OCI-LY3 (cell line): ENCODE results near the gene BST1.

ENCODE experiments used
- H2AFZ ChIP-seq: fragments of 200-600, 300-600 bp; shearing (Covaris generic); 2 replicates; pipeline ENCODE4 v1.6.0; 2014; ENCODE audit warnings: antibody characterized with exemption, low read depth, low read length
- H3K27ac ChIP-seq: fragments of 200-600, 300-600 bp; sonication (generic); 2 replicates; pipeline ENCODE4 v1.5.1; 2014; ENCODE audit warnings: mild to moderate bottlenecking, low read length, moderate library complexity, mixed read lengths
- H3K27me3 ChIP-seq: fragments of 200-600, 300-600 bp; sonication (generic); 2 replicates; pipeline ENCODE4 v1.6.1; 2014; ENCODE audit warnings: low read depth, low read length, mixed read lengths
- H3K36me3 ChIP-seq: fragments of 200-600, 300-600 bp; sonication (generic); replicated peaks from 2 replicates; pipeline ENCODE3; 2014; ENCODE audit warnings: low read depth, low read length, mixed read lengths
- H3K4me1 ChIP-seq: fragments of 300-600, 200-600 bp; sonication (generic); 2 replicates; pipeline ENCODE4 v1.6.1; 2014; ENCODE audit warnings: low read length, mixed read lengths
- H3K4me2 ChIP-seq: fragments of 200-600, 300-600 bp; sonication (generic); 2 replicates; pipeline ENCODE4 v1.6.1; 2014; ENCODE audit warnings: low read length, mixed read lengths
- H3K4me3 ChIP-seq: fragments of 300-600, 200-600 bp; sonication (generic); 2 replicates; pipeline ENCODE4 v1.5.1; 2014; ENCODE audit warnings: antibody characterized with exemption, mild to moderate bottlenecking, low read length, moderate library complexity
- H3K79me2 ChIP-seq: fragments of 300-600, 200-600 bp; shearing (Covaris generic); 2 replicates; pipeline ENCODE4 v1.6.1; 2014; ENCODE audit warnings: mild to moderate bottlenecking, low read length, mixed read lengths
- H3K9ac ChIP-seq: fragments of 300-600, 200-600 bp; shearing (Covaris generic); 2 replicates; pipeline ENCODE4 v1.6.0; 2014; ENCODE audit warnings: mild to moderate bottlenecking, low read length, moderate library complexity
- H3K9me3 ChIP-seq: fragments of 200-600, 300-600 bp; shearing (Covaris generic); 2 replicates; pipeline ENCODE4 v1.6.1; 2014; ENCODE audit warnings: low read length, mixed read lengths; ENCODE audit not compliant: insufficient read depth
- H4K20me1 ChIP-seq: fragments of 200-600, 300-600 bp; sonication (generic); 2 replicates; pipeline ENCODE4 v1.6.1; 2016; ENCODE audit warnings: low read length, mixed read lengths; ENCODE audit not compliant: insufficient read depth
- EZH2phosphoT487 ChIP-seq: fragments of 200-600 bp; shearing (Covaris generic); IDR thresholded peaks from 2 replicates; pipeline ENCODE4 v1.6.1; 2018; ENCODE audit warnings: antibody characterized with exemption, mixed run types, low read depth
- TF ChIP-seq, protein P1 (sequence below): fragments of 200-600, 300-600 bp; sonication (generic); IDR thresholded peaks from 2 replicates; pipeline ENCODE4 v1.5.1; 2014; ENCODE audit warnings: antibody characterized with exemption, low read length, low read depth

BST1 gene

GRCh38 chr4:15718959-15719358 is 16.1 kb downstream of the BST1 start:
- Histone ChIP-seq H3K4me2 (no peak overlapping the region), H3K9ac (no peak overlapping the region), H2AFZ (no peak overlapping the region), H3K4me3 (no peak overlapping the region), H3K9me3 (no peaks in the 10 kb centered on the region), H3K36me3 (no peaks in the 10 kb centered on the region), H3K79me2 (no peaks in the 10 kb centered on the region), H3K27me3 (no peaks in the 10 kb centered on the region), H3K4me1 (no peaks in the 10 kb centered on the region), H3K27ac (no peak overlapping the region), H4K20me1 (no peaks in the 10 kb centered on the region)
- TF ChIP-seq, protein P1, sequence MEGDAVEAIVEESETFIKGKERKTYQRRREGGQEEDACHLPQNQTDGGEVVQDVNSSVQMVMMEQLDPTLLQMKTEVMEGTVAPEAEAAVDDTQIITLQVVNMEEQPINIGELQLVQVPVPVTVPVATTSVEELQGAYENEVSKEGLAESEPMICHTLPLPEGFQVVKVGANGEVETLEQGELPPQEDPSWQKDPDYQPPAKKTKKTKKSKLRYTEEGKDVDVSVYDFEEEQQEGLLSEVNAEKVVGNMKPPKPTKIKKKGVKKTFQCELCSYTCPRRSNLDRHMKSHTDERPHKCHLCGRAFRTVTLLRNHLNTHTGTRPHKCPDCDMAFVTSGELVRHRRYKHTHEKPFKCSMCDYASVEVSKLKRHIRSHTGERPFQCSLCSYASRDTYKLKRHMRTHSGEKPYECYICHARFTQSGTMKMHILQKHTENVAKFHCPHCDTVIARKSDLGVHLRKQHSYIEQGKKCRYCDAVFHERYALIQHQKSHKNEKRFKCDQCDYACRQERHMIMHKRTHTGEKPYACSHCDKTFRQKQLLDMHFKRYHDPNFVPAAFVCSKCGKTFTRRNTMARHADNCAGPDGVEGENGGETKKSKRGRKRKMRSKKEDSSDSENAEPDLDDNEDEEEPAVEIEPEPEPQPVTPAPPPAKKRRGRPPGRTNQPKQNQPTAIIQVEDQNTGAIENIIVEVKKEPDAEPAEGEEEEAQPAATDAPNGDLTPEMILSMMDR, result no peak
- TF ChIP-seq EZH2phosphoT487, result no peak

GRCh38 chr4:15719506-15719905 is 16.6 kb downstream of the BST1 start:
- no peak overlapping the region for H3K27ac ChIP-seq
- TF ChIP-seq, protein P1, result no peak
- no peak for TF ChIP-seq EZH2phosphoT487
- no peak overlapping the region for H3K4me3 ChIP-seq
- no peaks in the 10 kb centered on the region for H3K4me1 ChIP-seq
- H3K27me3 ChIP-seq, result no peaks in the 10 kb centered on the region
- no peak overlapping the region for H3K9ac ChIP-seq
- H3K79me2 ChIP-seq, result no peaks in the 10 kb centered on the region
- no peak overlapping the region for H2AFZ ChIP-seq
- H3K9me3 ChIP-seq, result no peaks in the 10 kb centered on the region
- no peak overlapping the region for H3K4me2 ChIP-seq
- no peaks in the 10 kb centered on the region for H3K36me3 ChIP-seq
- no peaks in the 10 kb centered on the region for H4K20me1 ChIP-seq

GRCh38 chr4:15720851-15721250 is 18.0 kb downstream of the BST1 start:
- no peaks in the 10 kb centered on the region for H3K27me3 ChIP-seq
- TF ChIP-seq, protein P1, result no peak
- no peak for TF ChIP-seq EZH2phosphoT487
- no peaks in the 10 kb centered on the region for H3K36me3 ChIP-seq
- no peak overlapping the region for H3K27ac ChIP-seq
- H3K4me3 ChIP-seq, result no peak overlapping the region
- no peaks in the 10 kb centered on the region for H3K79me2 ChIP-seq
- no peak overlapping the region for H3K9ac ChIP-seq
- no peak overlapping the region for H2AFZ ChIP-seq
- H3K9me3 ChIP-seq, result no peaks in the 10 kb centered on the region
- no peak overlapping the region for H3K4me2 ChIP-seq
- no peaks in the 10 kb centered on the region for H3K4me1 ChIP-seq
- no peaks in the 10 kb centered on the region for H4K20me1 ChIP-seq

GRCh38 chr4:15725608-15726007 is 22.7 kb downstream of the BST1 start:
- TF ChIP-seq, protein P1, result no peak
- no peak for TF ChIP-seq EZH2phosphoT487
- Histone ChIP-seq H3K27me3 (peaks cover 4% of the 10 kb centered on the region; the same call in 1 of the 2 replicates), H3K9me3 (no peaks in the 10 kb centered on the region), H3K27ac (no peak overlapping the region), H3K9ac (no peak overlapping the region), H3K4me1 (no peaks in the 10 kb centered on the region), H2AFZ (no peak overlapping the region), H4K20me1 (no peaks in the 10 kb centered on the region), H3K4me3 (no peak overlapping the region), H3K79me2 (no peaks in the 10 kb centered on the region), H3K36me3 (no peaks in the 10 kb centered on the region), H3K4me2 (no peak overlapping the region)
